H1 (cell line): ENCODE data around the gene CD47. TPM values are rescaled to one million over a fixed set of nuclear protein-coding genes. Genes with fewer than 3 reads are reported as not detected.

Source experiments
- CTCF ChIA-PET: fragments of 300-600 bp; sonication (Branson Sonifier 250); formaldehyde crosslinking; loops from one replicate; lab custom pipeline; 2021; ENCODE audit not compliant: partially characterized antibody; lab: Charles Lee
- POLR2A ChIA-PET: fragments of 300-600 bp; sonication (Branson Sonifier 250); formaldehyde crosslinking; loops from one replicate; lab custom pipeline; 2021; ENCODE audit warnings: inconsistent platforms; ENCODE audit not compliant: partially characterized antibody; lab: Charles Lee
- DNase-seq, 2 experiments: peaks; one replicate each; pipeline versions ENCODE4 v3.0.0 to v3.0.0-alpha.2; 2010 to 2022; ENCODE audit warnings: low spot score in 2 of 2, low read depth in 1 of 2, mixed read lengths in 1 of 2
- FAIRE-seq: peaks from 2 replicates; lab custom pipeline; 2011; peaks lifted over from hg19 to GRCh38; lab: Jason Lieb, UNC
- H2AFZ ChIP-seq: 2 replicates; pipeline ENCODE4 v1.8.1; 2012; ENCODE audit warnings: low read length, inconsistent platforms
- H2AK5ac ChIP-seq: 2 replicates; pipeline ENCODE4 v1.6.1; 2013; ENCODE audit warnings: low read depth, low read length
- H2BK120ac ChIP-seq: replicated peaks from 2 replicates; pipeline ENCODE3; 2013; ENCODE audit warnings: low read depth, low read length, inconsistent platforms
- H2BK12ac ChIP-seq: 2 replicates; pipeline ENCODE4 v1.6.1; 2013; ENCODE audit warnings: low read depth, low read length
- H2BK15ac ChIP-seq: 2 replicates; pipeline ENCODE4 v1.6.1; 2013; ENCODE audit warnings: low read length
- H2BK20ac ChIP-seq: 2 replicates; pipeline ENCODE4 v1.6.1; 2013; ENCODE audit warnings: low read length
- H2BK5ac ChIP-seq: 2 replicates; pipeline ENCODE4 v1.6.1; 2013; ENCODE audit warnings: low read depth, low read length
- H3K14ac ChIP-seq: 2 replicates; pipeline ENCODE4 v1.6.1; 2013; ENCODE audit warnings: inconsistent platforms; ENCODE audit not compliant: insufficient read length
- H3K18ac ChIP-seq: 2 replicates; pipeline ENCODE4 v1.6.1; 2013; ENCODE audit warnings: low read length; ENCODE audit errors: extremely low read depth
- H3K23ac ChIP-seq: 2 replicates; pipeline ENCODE4 v1.6.1; 2013; ENCODE audit warnings: inconsistent platforms; ENCODE audit not compliant: insufficient read length
- H3K23me2 ChIP-seq: 2 replicates; pipeline ENCODE4 v1.6.1; 2013; ENCODE audit warnings: low read depth, low read length
- H3K27ac ChIP-seq: 2 replicates; pipeline ENCODE4 v1.6.1; 2011; ENCODE audit warnings: low read depth, low read length, inconsistent platforms
- H3K27me3 ChIP-seq, 4 experiments: replicated peaks in 1 of 4; 1 replicate in 1 of 4; 2 replicates in 3 of 4; pipeline versions ENCODE4 v1.6.1 to v1.8.1; 2011 to 2013; ENCODE audit warnings: low read length in 3 of 4, mild to moderate bottlenecking in 3 of 4, inconsistent platforms in 2 of 4, mixed read lengths in 2 of 4, moderate library complexity in 1 of 4; ENCODE audit not compliant: control insufficient read depth in 3 of 4, insufficient read depth in 3 of 4; ENCODE audit errors: extremely low read depth in 1 of 4
- H3K36me3 ChIP-seq, 4 experiments: 2 replicates each; pipeline versions ENCODE4 v1.6.1 to v1.8.1; 2011 to 2013; ENCODE audit warnings: mild to moderate bottlenecking in 4 of 4, low read length in 3 of 4, moderate library complexity in 2 of 4, control low read depth in 1 of 4, inconsistent platforms in 1 of 4; ENCODE audit not compliant: insufficient read depth in 4 of 4, control insufficient read depth in 2 of 4
- H3K4ac ChIP-seq: replicated peaks from 2 replicates; pipeline ENCODE3; 2013; ENCODE audit warnings: low read length, low read depth, mixed read lengths, inconsistent platforms; ENCODE audit not compliant: insufficient read length
- H3K4me1 ChIP-seq, 4 experiments: replicated peaks in 1 of 4; 1 replicate in 1 of 4; 2 replicates in 3 of 4; pipeline versions ENCODE4 v1.6.1 to v1.8.1; 2011 to 2013; ENCODE audit warnings: low read length in 3 of 4, inconsistent platforms in 2 of 4, mixed read lengths in 1 of 4; ENCODE audit not compliant: insufficient read depth in 4 of 4, control insufficient read depth in 3 of 4
- H3K4me2 ChIP-seq, 2 experiments: 2 replicates each; pipeline versions ENCODE4 v1.6.1 to v1.8.1; 2011 to 2013; ENCODE audit warnings: low read depth in 2 of 2, low read length in 2 of 2, control low read depth in 1 of 2, inconsistent platforms in 1 of 2, mild to moderate bottlenecking in 1 of 2; ENCODE audit not compliant: insufficient read depth in 1 of 2
- H3K4me3 ChIP-seq, 4 experiments: fragments of 200-600, 300-600 bp in 1 of 4; sonication (generic), shearing (Covaris generic), sonication (Bioruptor Twin) in 1 of 4; 2 replicates each; pipeline versions ENCODE4 v1.5.1 to v1.8.1; 2011 to 2016; ENCODE audit warnings: low read length in 4 of 4, low read depth in 3 of 4, control low read depth in 2 of 4, inconsistent platforms in 2 of 4, mild to moderate bottlenecking in 2 of 4, mixed read lengths in 1 of 4, moderate library complexity in 1 of 4; ENCODE audit not compliant: insufficient read depth in 2 of 4; ENCODE audit errors: extremely low read depth in 1 of 4
- H3K56ac ChIP-seq: replicated peaks from 2 replicates; pipeline ENCODE3; 2013; ENCODE audit warnings: low read depth, mild to moderate bottlenecking, mixed read lengths, low read length, inconsistent platforms; ENCODE audit not compliant: insufficient read length
- H3K79me1 ChIP-seq: 2 replicates; pipeline ENCODE4 v1.6.1; 2013; ENCODE audit warnings: low read depth, low read length, control low read depth
- H3K79me2 ChIP-seq, 2 experiments: 2 replicates each; pipeline versions ENCODE4 v1.6.1 to v1.8.1; 2012 to 2013; ENCODE audit warnings: low read length in 2 of 2, mild to moderate bottlenecking in 2 of 2, inconsistent platforms in 1 of 2; ENCODE audit not compliant: insufficient read depth in 2 of 2, control insufficient read depth in 1 of 2
- H3K9ac ChIP-seq, 4 experiments: replicated peaks in 1 of 4; 1 replicate in 1 of 4; 2 replicates in 3 of 4; pipeline versions ENCODE4 v1.6.1 to v1.8.1; 2011 to 2013; ENCODE audit warnings: low read depth in 3 of 4, low read length in 3 of 4, control low read depth in 2 of 4, mild to moderate bottlenecking in 2 of 4, moderate library complexity in 2 of 4, inconsistent platforms in 1 of 4; ENCODE audit errors: extremely low read depth in 1 of 4
- H3K9me3 ChIP-seq, 2 experiments: 2 replicates each; pipeline versions ENCODE4 v1.6.1 to v1.8.1; 2012 to 2013; ENCODE audit warnings: mild to moderate bottlenecking in 2 of 2, moderate library complexity in 2 of 2, control low read depth in 1 of 2, inconsistent platforms in 1 of 2, low read depth in 1 of 2, low read length in 1 of 2, mixed read lengths in 1 of 2; ENCODE audit not compliant: insufficient read depth in 2 of 2
- H4K20me1 ChIP-seq, 2 experiments: replicated peaks in 1 of 2; 2 replicates each; pipeline versions ENCODE3 to v1.8.1; 2011 to 2013; ENCODE audit warnings: inconsistent platforms in 2 of 2, low read length in 2 of 2, mild to moderate bottlenecking in 1 of 2; ENCODE audit not compliant: insufficient read depth in 2 of 2, control insufficient read depth in 1 of 2
- H4K5ac ChIP-seq: 2 replicates; pipeline ENCODE4 v1.6.1; 2013; ENCODE audit warnings: low read length, low read depth, mixed read lengths, inconsistent platforms; ENCODE audit not compliant: insufficient read length
- H4K8ac ChIP-seq: 2 replicates; pipeline ENCODE4 v1.8.0; 2013; ENCODE audit warnings: mild to moderate bottlenecking, moderate library complexity, low read length, inconsistent platforms; ENCODE audit not compliant: insufficient read depth; ENCODE audit errors: extremely low read depth
- H4K91ac ChIP-seq: replicated peaks from 2 replicates; pipeline ENCODE3; 2013; ENCODE audit warnings: low read length, mixed read lengths, inconsistent platforms; ENCODE audit not compliant: insufficient read length
- CHD1 ChIP-seq: IDR thresholded peaks from 2 replicates; pipeline ENCODE4 v1.6.1; 2012; ENCODE audit warnings: low read depth, low read length, improper control_type of control experiment
- WGBS, 2 experiments: shearing (Covaris generic) in 1 of 2; methylation state at CpG; one replicate each; pipeline versions ENCODE4 v1.1.6 to v1.1.7; 2013 to 2015; ENCODE audit warnings: low lambda C conversion rate in 2 of 2, mixed read lengths in 2 of 2, inconsistent platforms in 1 of 2, low coverage in 1 of 2, missing lambda C conversion rate in 1 of 2; ENCODE audit not compliant: insufficient replicate concordance in 2 of 2, insufficient coverage in 1 of 2, insufficient read length in 1 of 2; ENCODE audit errors: extremely low coverage in 1 of 2, missing lambda C conversion rate in 1 of 2; 5-methylcytosine and 5-hydroxymethylcytosine counted together
- polyA plus RNA-seq, 7 experiments: library from polyadenylated mRNA; depleted of rRNA in 3 of 7; stranded (reverse) in 5 of 7; unstranded in 2 of 7; fragments of >200 nt in 5 of 7; fragments of 200-250 nt in 2 of 7; gene quantifications; 1 replicate in 5 of 7; 2 replicates in 1 of 7; 4 replicates in 1 of 7; pipeline versions ENCODE4 v1.2.1 to v1.2.3, GENCODE V29; 2011 to 2013; ENCODE audit warnings: missing spikeins in 2 of 7, mixed read lengths in 2 of 7
- total RNA-seq: library from RNA; stranded (reverse); fragmentation: NEBNext Ultra II Directional; extraction: Animal tissue kit (Norgen Biotek cat#: 25700); gene quantifications from 2 replicates; pipeline ENCODE4 v1.2.1, GENCODE V29; 2021

The CD47 gene
- total and polyA plus RNA-seq, 2 of the 8 experiments (the other 6 are each of a cell fraction or from before 2014, with no cell fraction given): 14.4 to 19.3 TPM

DNA sequence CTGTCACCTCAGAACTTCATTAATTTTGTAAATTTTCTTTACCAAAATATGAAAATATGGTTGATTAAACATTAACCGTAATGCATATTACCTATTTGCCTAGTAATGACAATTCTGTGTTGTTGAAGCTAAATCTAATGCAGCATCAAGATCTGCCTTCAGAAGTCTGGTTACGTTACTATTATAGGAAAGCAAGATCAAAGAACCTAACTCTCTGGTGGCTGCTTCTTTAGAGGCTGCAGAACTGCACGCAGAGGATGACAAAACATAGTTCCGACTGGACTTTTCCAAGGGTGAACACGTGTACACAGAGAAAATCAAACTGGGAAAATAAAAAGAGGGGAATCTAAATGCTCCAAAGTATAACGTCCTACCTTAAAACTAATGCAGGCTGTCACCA, 20.5 kb downstream of the CD47 start:
- Histone ChIP-seq H3K4me2 (no peak overlapping the region), H3K4me3 (no peak overlapping the region), H3K23me2 (no peaks in the 10 kb centered on the region), H3K79me2 (no peaks in the 10 kb centered on the region), H2AFZ (no peak overlapping the region), H3K4ac (no peak overlapping the region), H4K91ac (no peak overlapping the region), H3K79me1 (no peaks in the 10 kb centered on the region), H4K5ac (no peak overlapping the region), H2BK5ac (no peak overlapping the region), H3K18ac (no peak overlapping the region), H3K9ac (no peak overlapping the region), H3K14ac (no peak overlapping the region), H2BK120ac (no peak overlapping the region), H2BK20ac (no peak overlapping the region), H2AK5ac (no peak overlapping the region), H3K36me3 (no peaks in the 10 kb centered on the region), H3K4me1 (peaks cover 0 to 5% (median 0%) of the 10 kb centered on the region in 4 experiments; a peak in 1 of 7 replicates), H3K27ac (no peak overlapping the region), H4K8ac (no peak overlapping the region), H3K56ac (no peak overlapping the region), H4K20me1 (no peaks in the 10 kb centered on the region), H3K23ac (no peak overlapping the region), H2BK12ac (no peak overlapping the region), H3K27me3 (no peaks in the 10 kb centered on the region), H3K9me3 (no peaks in the 10 kb centered on the region), H2BK15ac (no peak overlapping the region)
- TF ChIP-seq CHD1: no peak
- DNase-seq (no peak), FAIRE-seq (no peak)
- 79% methylated on average over 6 of the region's 6 CpGs; no CpG with 5 or more reads in 1 of the 2 experiments for WGBS, 2 experiments
- ChIA-PET POLR2A (no interaction called here), CTCF (interaction anchor here (0.7 kb wide), 1 partner anchor 13 kb away, joined by 3 read pairs; no protein-coding TSS in a partner anchor)
